H1 (cell line): ENCODE data around the gene BTBD9. TPM values are rescaled to one million over a fixed set of nuclear protein-coding genes. Genes with fewer than 3 reads are reported as not detected.
A peak's percentile ranks its signal among the peaks of the same experiment; 100 is the strongest.

Source experiments
- CTCF ChIA-PET: fragments of 300-600 bp; sonication (Branson Sonifier 250); formaldehyde crosslinking; loops from one replicate; lab custom pipeline; 2021; ENCODE audit not compliant: partially characterized antibody; lab: Charles Lee
- POLR2A ChIA-PET: fragments of 300-600 bp; sonication (Branson Sonifier 250); formaldehyde crosslinking; loops from one replicate; lab custom pipeline; 2021; ENCODE audit warnings: inconsistent platforms; ENCODE audit not compliant: partially characterized antibody; lab: Charles Lee
- DNase-seq, 2 experiments: peaks; one replicate each; pipeline versions ENCODE4 v3.0.0 to v3.0.0-alpha.2; 2010 to 2022; ENCODE audit warnings: low spot score in 2 of 2, low read depth in 1 of 2, mixed read lengths in 1 of 2
- FAIRE-seq: peaks from 2 replicates; lab custom pipeline; 2011; peaks lifted over from hg19 to GRCh38; lab: Jason Lieb, UNC
- H2AFZ ChIP-seq: 2 replicates; pipeline ENCODE4 v1.8.1; 2012; ENCODE audit warnings: low read length, inconsistent platforms
- H2AK5ac ChIP-seq: 2 replicates; pipeline ENCODE4 v1.6.1; 2013; ENCODE audit warnings: low read depth, low read length
- H2BK120ac ChIP-seq: replicated peaks from 2 replicates; pipeline ENCODE3; 2013; ENCODE audit warnings: low read depth, low read length, inconsistent platforms
- H2BK12ac ChIP-seq: 2 replicates; pipeline ENCODE4 v1.6.1; 2013; ENCODE audit warnings: low read depth, low read length
- H2BK15ac ChIP-seq: 2 replicates; pipeline ENCODE4 v1.6.1; 2013; ENCODE audit warnings: low read length
- H2BK20ac ChIP-seq: 2 replicates; pipeline ENCODE4 v1.6.1; 2013; ENCODE audit warnings: low read length
- H2BK5ac ChIP-seq: 2 replicates; pipeline ENCODE4 v1.6.1; 2013; ENCODE audit warnings: low read depth, low read length
- H3K14ac ChIP-seq: 2 replicates; pipeline ENCODE4 v1.6.1; 2013; ENCODE audit warnings: inconsistent platforms; ENCODE audit not compliant: insufficient read length
- H3K18ac ChIP-seq: 2 replicates; pipeline ENCODE4 v1.6.1; 2013; ENCODE audit warnings: low read length; ENCODE audit errors: extremely low read depth
- H3K23ac ChIP-seq: 2 replicates; pipeline ENCODE4 v1.6.1; 2013; ENCODE audit warnings: inconsistent platforms; ENCODE audit not compliant: insufficient read length
- H3K23me2 ChIP-seq: 2 replicates; pipeline ENCODE4 v1.6.1; 2013; ENCODE audit warnings: low read depth, low read length
- H3K27ac ChIP-seq: 2 replicates; pipeline ENCODE4 v1.6.1; 2011; ENCODE audit warnings: low read depth, low read length, inconsistent platforms
- H3K27me3 ChIP-seq, 4 experiments: replicated peaks in 1 of 4; 1 replicate in 1 of 4; 2 replicates in 3 of 4; pipeline versions ENCODE4 v1.6.1 to v1.8.1; 2011 to 2013; ENCODE audit warnings: low read length in 3 of 4, mild to moderate bottlenecking in 3 of 4, inconsistent platforms in 2 of 4, mixed read lengths in 2 of 4, moderate library complexity in 1 of 4; ENCODE audit not compliant: control insufficient read depth in 3 of 4, insufficient read depth in 3 of 4; ENCODE audit errors: extremely low read depth in 1 of 4
- H3K36me3 ChIP-seq, 4 experiments: 2 replicates each; pipeline versions ENCODE4 v1.6.1 to v1.8.1; 2011 to 2013; ENCODE audit warnings: mild to moderate bottlenecking in 4 of 4, low read length in 3 of 4, moderate library complexity in 2 of 4, control low read depth in 1 of 4, inconsistent platforms in 1 of 4; ENCODE audit not compliant: insufficient read depth in 4 of 4, control insufficient read depth in 2 of 4
- H3K4ac ChIP-seq: replicated peaks from 2 replicates; pipeline ENCODE3; 2013; ENCODE audit warnings: low read length, low read depth, mixed read lengths, inconsistent platforms; ENCODE audit not compliant: insufficient read length
- H3K4me1 ChIP-seq, 4 experiments: replicated peaks in 1 of 4; 1 replicate in 1 of 4; 2 replicates in 3 of 4; pipeline versions ENCODE4 v1.6.1 to v1.8.1; 2011 to 2013; ENCODE audit warnings: low read length in 3 of 4, inconsistent platforms in 2 of 4, mixed read lengths in 1 of 4; ENCODE audit not compliant: insufficient read depth in 4 of 4, control insufficient read depth in 3 of 4
- H3K4me2 ChIP-seq, 2 experiments: 2 replicates each; pipeline versions ENCODE4 v1.6.1 to v1.8.1; 2011 to 2013; ENCODE audit warnings: low read depth in 2 of 2, low read length in 2 of 2, control low read depth in 1 of 2, inconsistent platforms in 1 of 2, mild to moderate bottlenecking in 1 of 2; ENCODE audit not compliant: insufficient read depth in 1 of 2
- H3K4me3 ChIP-seq, 4 experiments: fragments of 200-600, 300-600 bp in 1 of 4; sonication (generic), shearing (Covaris generic), sonication (Bioruptor Twin) in 1 of 4; 2 replicates each; pipeline versions ENCODE4 v1.5.1 to v1.8.1; 2011 to 2016; ENCODE audit warnings: low read length in 4 of 4, low read depth in 3 of 4, control low read depth in 2 of 4, inconsistent platforms in 2 of 4, mild to moderate bottlenecking in 2 of 4, mixed read lengths in 1 of 4, moderate library complexity in 1 of 4; ENCODE audit not compliant: insufficient read depth in 2 of 4; ENCODE audit errors: extremely low read depth in 1 of 4
- H3K56ac ChIP-seq: replicated peaks from 2 replicates; pipeline ENCODE3; 2013; ENCODE audit warnings: low read depth, mild to moderate bottlenecking, mixed read lengths, low read length, inconsistent platforms; ENCODE audit not compliant: insufficient read length
- H3K79me1 ChIP-seq: 2 replicates; pipeline ENCODE4 v1.6.1; 2013; ENCODE audit warnings: low read depth, low read length, control low read depth
- H3K79me2 ChIP-seq, 2 experiments: 2 replicates each; pipeline versions ENCODE4 v1.6.1 to v1.8.1; 2012 to 2013; ENCODE audit warnings: low read length in 2 of 2, mild to moderate bottlenecking in 2 of 2, inconsistent platforms in 1 of 2; ENCODE audit not compliant: insufficient read depth in 2 of 2, control insufficient read depth in 1 of 2
- H3K9ac ChIP-seq, 4 experiments: replicated peaks in 1 of 4; 1 replicate in 1 of 4; 2 replicates in 3 of 4; pipeline versions ENCODE4 v1.6.1 to v1.8.1; 2011 to 2013; ENCODE audit warnings: low read depth in 3 of 4, low read length in 3 of 4, control low read depth in 2 of 4, mild to moderate bottlenecking in 2 of 4, moderate library complexity in 2 of 4, inconsistent platforms in 1 of 4; ENCODE audit errors: extremely low read depth in 1 of 4
- H3K9me3 ChIP-seq, 2 experiments: 2 replicates each; pipeline versions ENCODE4 v1.6.1 to v1.8.1; 2012 to 2013; ENCODE audit warnings: mild to moderate bottlenecking in 2 of 2, moderate library complexity in 2 of 2, control low read depth in 1 of 2, inconsistent platforms in 1 of 2, low read depth in 1 of 2, low read length in 1 of 2, mixed read lengths in 1 of 2; ENCODE audit not compliant: insufficient read depth in 2 of 2
- H4K20me1 ChIP-seq, 2 experiments: replicated peaks in 1 of 2; 2 replicates each; pipeline versions ENCODE3 to v1.8.1; 2011 to 2013; ENCODE audit warnings: inconsistent platforms in 2 of 2, low read length in 2 of 2, mild to moderate bottlenecking in 1 of 2; ENCODE audit not compliant: insufficient read depth in 2 of 2, control insufficient read depth in 1 of 2
- H4K5ac ChIP-seq: 2 replicates; pipeline ENCODE4 v1.6.1; 2013; ENCODE audit warnings: low read length, low read depth, mixed read lengths, inconsistent platforms; ENCODE audit not compliant: insufficient read length
- H4K8ac ChIP-seq: 2 replicates; pipeline ENCODE4 v1.8.0; 2013; ENCODE audit warnings: mild to moderate bottlenecking, moderate library complexity, low read length, inconsistent platforms; ENCODE audit not compliant: insufficient read depth; ENCODE audit errors: extremely low read depth
- H4K91ac ChIP-seq: replicated peaks from 2 replicates; pipeline ENCODE3; 2013; ENCODE audit warnings: low read length, mixed read lengths, inconsistent platforms; ENCODE audit not compliant: insufficient read length
- CHD1 ChIP-seq: IDR thresholded peaks from 2 replicates; pipeline ENCODE4 v1.6.1; 2012; ENCODE audit warnings: low read depth, low read length, improper control_type of control experiment
- CHD2 ChIP-seq: IDR thresholded peaks from 2 replicates; pipeline ENCODE4 v1.6.1; 2012; ENCODE audit warnings: low read length, improper control_type of control experiment
- GABPA ChIP-seq: IDR thresholded peaks from 2 replicates; pipeline ENCODE4 v1.6.1; 2011; ENCODE audit warnings: mild to moderate bottlenecking, low read length, moderate library complexity, borderline replicate concordance; ENCODE audit not compliant: insufficient read depth
- POU5F1 ChIP-seq: IDR thresholded peaks from 2 replicates; pipeline ENCODE4 v1.6.1; 2011; ENCODE audit warnings: low read depth, mild to moderate bottlenecking, low read length, moderate library complexity
- RXRA ChIP-seq: IDR thresholded peaks from 2 replicates; pipeline ENCODE4 v1.6.1; 2011; ENCODE audit warnings: low read depth, mild to moderate bottlenecking, low read length, moderate library complexity; ENCODE audit not compliant: insufficient read depth
- SAP30 ChIP-seq: fragments of 300-600 bp; sonication (generic); IDR thresholded peaks from 2 replicates; pipeline ENCODE4 v1.7.1; 2012; ENCODE audit warnings: low read length, moderate library complexity, mild to moderate bottlenecking, inconsistent platforms; ENCODE audit not compliant: insufficient read depth, insufficient replicate concordance
- SP2 ChIP-seq: IDR thresholded peaks from 2 replicates; pipeline ENCODE4 v1.6.1; 2012; ENCODE audit warnings: mild to moderate bottlenecking, low read length, inconsistent platforms
- SRF ChIP-seq: IDR thresholded peaks from 2 replicates; pipeline ENCODE4 v1.6.1; 2011; ENCODE audit warnings: mild to moderate bottlenecking, low read depth, low read length, moderate library complexity
- WGBS, 2 experiments: shearing (Covaris generic) in 1 of 2; methylation state at CpG; one replicate each; pipeline versions ENCODE4 v1.1.6 to v1.1.7; 2013 to 2015; ENCODE audit warnings: low lambda C conversion rate in 2 of 2, mixed read lengths in 2 of 2, inconsistent platforms in 1 of 2, low coverage in 1 of 2, missing lambda C conversion rate in 1 of 2; ENCODE audit not compliant: insufficient replicate concordance in 2 of 2, insufficient coverage in 1 of 2, insufficient read length in 1 of 2; ENCODE audit errors: extremely low coverage in 1 of 2, missing lambda C conversion rate in 1 of 2; 5-methylcytosine and 5-hydroxymethylcytosine counted together
- polyA plus RNA-seq, 7 experiments: library from polyadenylated mRNA; depleted of rRNA in 3 of 7; stranded (reverse) in 5 of 7; unstranded in 2 of 7; fragments of >200 nt in 5 of 7; fragments of 200-250 nt in 2 of 7; gene quantifications; 1 replicate in 5 of 7; 2 replicates in 1 of 7; 4 replicates in 1 of 7; pipeline versions ENCODE4 v1.2.1 to v1.2.3, GENCODE V29; 2011 to 2013; ENCODE audit warnings: missing spikeins in 2 of 7, mixed read lengths in 2 of 7
- total RNA-seq: library from RNA; stranded (reverse); fragmentation: NEBNext Ultra II Directional; extraction: Animal tissue kit (Norgen Biotek cat#: 25700); gene quantifications from 2 replicates; pipeline ENCODE4 v1.2.1, GENCODE V29; 2021
- TF ChIP-seq, protein P1 (sequence below): IDR thresholded peaks from 2 replicates; pipeline ENCODE4 v1.6.1; 2012; ENCODE audit warnings: inconsistent platforms

Gene BTBD9
- total and polyA plus RNA-seq, 2 of the 8 experiments (the other 6 are each of a cell fraction or from before 2014, with no cell fraction given): 0.92 to 4.1 TPM

DNA sequence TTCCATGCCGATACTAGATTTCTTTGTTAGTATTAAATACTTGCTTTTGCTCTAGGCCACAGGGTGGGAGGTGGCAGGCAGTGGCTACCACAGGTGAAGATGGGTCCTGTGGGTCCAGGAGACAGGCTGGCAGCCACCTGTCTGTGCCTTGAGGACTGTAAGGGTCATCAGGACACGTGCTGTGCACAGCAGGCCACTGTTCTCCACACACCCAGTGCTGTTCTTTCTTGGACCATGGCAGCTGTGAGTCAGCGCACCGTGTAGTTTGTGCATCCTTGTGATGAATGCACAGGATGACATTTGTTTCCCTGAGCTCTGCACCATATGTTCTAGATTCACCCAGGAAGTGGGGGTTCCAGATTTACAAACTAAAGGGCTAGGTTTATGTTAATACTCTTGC, 503.2 kb downstream of the BTBD9 start:
- Histone ChIP-seq H3K79me1 (no peaks in the 10 kb centered on the region; the same call in 1 of the 2 replicates), H4K91ac (no peak overlapping the region), H3K23me2 (no peaks in the 10 kb centered on the region), H3K79me2 (0 out of 4 replicates have a peak, but pooled peaks cover 0 to 4% of the 10 kb centered on the region in 2 experiments), H2AFZ (no peak overlapping the region), H3K27ac (0 out of 2 replicates have a peak overlapping the region, but pooled peaks have one; percentile 26), H3K4ac (no peak overlapping the region), H2BK15ac (no peak overlapping the region), H2AK5ac (no peak overlapping the region), H3K23ac (no peak overlapping the region), H3K4me1 (peaks cover 4 to 15% (median 12%) of the 10 kb centered on the region in 4 experiments), H3K4me3 (no peak overlapping the region), H3K56ac (no peak overlapping the region), H3K9me3 (no peaks in the 10 kb centered on the region), H3K9ac (no peak overlapping the region), H4K8ac (no peak overlapping the region), H3K27me3 (no peaks in the 10 kb centered on the region), H2BK5ac (no peak overlapping the region), H4K5ac (no peak overlapping the region), H4K20me1 (no peaks in the 10 kb centered on the region), H2BK20ac (no peak overlapping the region), H3K18ac (no peak overlapping the region), H3K14ac (no peak overlapping the region), H2BK120ac (no peak overlapping the region), H3K36me3 (no peaks in the 10 kb centered on the region), H3K4me2 (no peak overlapping the region), H2BK12ac (no peak overlapping the region)
- CTCF ChIA-PET: interaction anchor here (0.6 to 1.5 kb wide), 4 partner anchors 8 to 483 kb away, joined by 3 to 4 read pairs (median 4); no protein-coding TSS in a partner anchor
- DNase-seq (no peak), FAIRE-seq (no peak)
- POLR2A ChIA-PET: interaction anchor here (0.9 to 1.1 kb wide), 2 partner anchors 14 to 17 kb away, joined by 3 to 4 read pairs; no protein-coding TSS in a partner anchor
- WGBS, 2 experiments: 96% methylated on average over 4 of the region's 4 CpGs; no CpG with 5 or more reads in 1 of the 2 experiments
- TF ChIP-seq SAP30 (no peak), GABPA (no peak), POU5F1 (no peak), CHD1 (no peak), SRF (no peak), SP2 (no peak), RXRA (no peak), CHD2 (no peak)
- TF ChIP-seq, protein P1, sequence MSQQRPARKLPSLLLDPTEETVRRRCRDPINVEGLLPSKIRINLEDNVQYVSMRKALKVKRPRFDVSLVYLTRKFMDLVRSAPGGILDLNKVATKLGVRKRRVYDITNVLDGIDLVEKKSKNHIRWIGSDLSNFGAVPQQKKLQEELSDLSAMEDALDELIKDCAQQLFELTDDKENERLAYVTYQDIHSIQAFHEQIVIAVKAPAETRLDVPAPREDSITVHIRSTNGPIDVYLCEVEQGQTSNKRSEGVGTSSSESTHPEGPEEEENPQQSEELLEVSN: no peak
